SK-N-SH treated with all-trans-retinoic acid at 6 μM for 48 hours (cell line): ENCODE results near the gene SMARCAL1.

Experiments used
- BACH2 ChIP-seq: fragments of 250-450 bp; sonication (Bioruptor Pico); IDR thresholded peaks from 2 replicates; pipeline ENCODE4 v1.9.0; 2021; ENCODE audit warnings: mild to moderate bottlenecking, borderline replicate concordance
- PPARA ChIP-seq: fragments of 250-450 bp; sonication (Bioruptor Pico); IDR thresholded peaks from 2 replicates; pipeline ENCODE4 v1.5.0; 2020; ENCODE audit warnings: mild to moderate bottlenecking, borderline replicate concordance
- SNAI2 ChIP-seq: fragments of 250-450 bp; sonication (Bioruptor Pico); IDR thresholded peaks from 2 replicates; pipeline ENCODE4 v1.5.0; 2020; ENCODE audit warnings: mild to moderate bottlenecking, moderate library complexity
- ZNF565 ChIP-seq: fragments of 450-650 bp; formaldehyde crosslinking; conservative IDR thresholded peaks from 2 replicates; pipeline ENCODE4 v1.5.0; 2020; ENCODE audit warnings: low read depth, mild to moderate bottlenecking, moderate library complexity

GRCh38 chr2:216392945-216393840, 19.1 kb upstream of the SMARCAL1 start:
- TF ChIP-seq PPARA (CRISPR knock-in tag), result no peak
- TF ChIP-seq BACH2 (CRISPR knock-in tag), result no peak
- no peak for TF ChIP-seq SNAI2 (CRISPR knock-in tag)
- no peak for TF ChIP-seq ZNF565 (CRISPR knock-in tag)
